Activated CD4-positive, alpha-beta T cell treated with anti-CD3 and anti-CD28 coated beads, Interleukin-10, Interleukin-2, amounts not matched to agents 100 ng/mL and 50 ng/mL, durations not matched to agents 16 hours and 8 hours (primary cell): Measurements from ENCODE around the gene NFATC2.

Source experiments
- DNase-seq: peaks from one replicate; pipeline ENCODE4 v3.0.0-alpha.2; 2020

The NFATC2 gene

GRCh38 chr20:51369503-51369902 lies 173.0 kb downstream of the NFATC2 start:
- DNase-seq, result no peak

- no peak for DNase-seq
Measured at GRCh38 chr20:51368461-51369211, 173.9 kb downstream of the NFATC2 start.

DNA sequence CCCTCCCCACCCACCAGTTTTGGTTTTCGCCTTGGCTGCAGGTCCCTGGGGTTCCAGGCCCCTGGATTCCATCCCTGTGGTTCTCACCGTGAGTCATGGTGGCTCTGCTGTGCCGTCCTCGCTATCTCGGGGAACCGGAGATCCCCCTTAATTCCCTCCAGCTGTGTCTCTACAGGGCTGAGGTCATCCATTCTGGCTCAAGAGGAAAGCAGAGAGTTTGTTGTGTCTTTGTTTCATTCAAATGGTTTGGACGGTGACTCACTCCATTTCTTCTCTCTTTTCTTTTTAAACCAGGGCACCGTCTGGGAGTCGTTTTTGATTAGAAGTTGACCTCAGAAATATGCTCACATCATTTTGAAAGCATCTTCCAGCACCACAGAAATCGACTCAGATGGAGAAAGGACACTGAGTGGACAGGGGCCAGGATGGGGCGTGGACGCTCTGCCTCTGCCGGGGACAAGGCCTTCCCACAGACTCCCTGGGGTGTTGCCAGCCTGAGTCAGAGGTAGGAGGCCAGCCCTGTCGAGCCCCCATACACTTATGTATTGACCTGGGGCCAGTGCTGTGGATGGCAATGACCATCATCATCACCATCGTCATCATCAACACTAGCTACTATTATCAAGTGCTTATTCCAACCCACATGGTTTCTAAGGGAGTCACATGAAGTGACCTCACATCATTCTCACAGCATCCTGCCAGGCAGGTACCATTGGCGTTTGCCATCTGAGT lies 176.2 kb downstream of the NFATC2 start:
- no peak for DNase-seq

GRCh38 chr20:51365670-51366069 lies 176.8 kb downstream of the NFATC2 start:
- DNase-seq, result no peak

GRCh38 chr20:51363813-51364212 lies 178.7 kb downstream of the NFATC2 start:
- no peak for DNase-seq

DNA sequence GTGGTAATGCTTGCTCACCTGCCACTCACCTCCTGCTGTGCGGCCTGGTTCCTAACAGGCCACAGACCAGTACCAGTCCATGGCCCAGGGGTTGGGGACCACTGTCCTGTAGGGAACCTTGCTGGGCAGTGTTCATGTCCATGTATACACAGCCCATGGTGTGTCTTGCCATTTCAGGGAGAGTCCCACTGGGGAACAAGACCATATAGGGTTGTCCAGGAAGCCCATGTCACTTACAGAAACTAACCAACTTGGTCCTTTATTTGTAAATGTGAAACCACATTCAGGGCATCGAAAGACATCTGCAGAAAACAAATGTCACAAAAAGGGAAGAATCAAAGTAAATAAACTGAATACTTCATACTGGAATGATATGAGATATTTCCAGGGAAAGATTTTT lies 179.1 kb downstream of the NFATC2 start:
- DNase-seq, result peak; percentile 35

- DNase-seq, result no peak
Measured at GRCh38 chr20:51362254-51362653, 180.3 kb downstream of the NFATC2 start.

GRCh38 chr20:51361258-51361657 lies 181.3 kb downstream of the NFATC2 start:
- no peak for DNase-seq

- DNase-seq, result no peak
Measured at GRCh38 chr20:51360451-51361201, 181.9 kb downstream of the NFATC2 start.

GRCh38 chr20:51359947-51360346 lies 182.6 kb downstream of the NFATC2 start:
- DNase-seq, result no peak

DNA sequence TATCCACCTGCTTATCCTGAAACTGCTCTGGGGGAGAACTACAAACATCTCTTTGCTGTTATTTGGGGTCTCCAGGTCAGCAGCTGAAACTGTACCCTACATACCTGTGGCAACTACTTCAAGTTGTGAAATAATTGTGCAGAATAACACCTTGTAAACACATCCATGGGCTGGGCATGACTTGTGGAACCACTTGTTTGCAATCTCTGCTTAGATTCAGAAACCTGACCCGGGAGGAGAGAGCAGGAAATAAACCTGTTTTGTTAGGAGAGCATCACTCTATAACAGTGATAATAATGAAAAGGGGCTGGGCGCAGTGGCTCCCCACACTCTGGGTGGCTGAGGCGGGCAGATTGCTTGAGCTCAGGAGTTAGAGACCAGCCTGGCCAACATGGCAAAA lies 183.1 kb downstream of the NFATC2 start:
- DNase-seq, result no peak

DNA sequence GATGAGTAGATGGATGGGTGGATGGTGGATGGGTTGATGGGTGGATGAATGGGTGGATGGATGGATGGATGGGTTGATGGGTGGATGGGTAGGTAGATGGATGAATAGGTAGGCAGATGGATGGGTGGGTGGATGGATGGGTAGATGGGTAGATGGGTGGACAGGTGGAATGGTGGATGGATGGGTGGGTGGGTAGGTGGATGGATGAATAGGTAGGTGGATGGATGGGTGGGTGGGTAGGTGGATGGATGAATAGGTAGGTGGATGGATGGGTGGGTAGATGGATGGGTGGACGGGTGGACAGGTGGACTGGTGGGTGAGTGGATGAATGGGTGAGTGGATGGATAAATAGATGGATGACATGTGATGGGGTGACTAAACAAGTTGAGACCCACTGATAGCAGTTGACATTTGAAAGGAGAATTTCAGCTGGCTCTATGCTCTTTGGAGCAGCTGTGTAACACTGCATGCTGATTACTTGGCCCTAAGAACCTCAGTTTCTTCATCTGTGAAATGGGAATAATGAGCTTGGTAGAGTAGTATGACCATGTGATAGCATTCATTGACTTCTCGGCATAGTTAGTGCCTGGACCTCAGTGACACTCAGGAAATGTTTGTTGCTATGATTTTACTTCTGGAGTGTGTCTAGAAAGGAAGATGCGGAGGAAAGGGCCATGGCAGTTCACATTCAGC lies 184.3 kb downstream of the NFATC2 start:
- no peak for DNase-seq

DNA sequence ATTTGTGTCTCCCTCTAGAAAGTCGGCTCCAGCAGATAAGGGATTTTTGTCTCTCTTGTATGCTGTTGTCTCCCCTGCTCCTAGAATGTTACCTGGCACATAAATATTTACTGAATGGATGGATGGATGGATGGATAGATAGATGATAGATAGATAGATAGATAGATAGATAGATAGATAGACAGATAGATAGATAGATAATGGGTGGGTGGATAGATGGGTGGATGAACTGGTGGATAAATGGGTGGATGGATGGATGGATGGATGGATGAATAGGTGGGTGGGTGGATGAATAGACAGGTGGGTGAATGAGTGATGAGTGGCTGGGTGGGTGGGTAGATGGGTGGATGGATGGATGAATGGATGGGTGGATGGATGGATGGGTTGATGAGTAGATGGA lies 185.0 kb downstream of the NFATC2 start:
- DNase-seq, result no peak

DNA sequence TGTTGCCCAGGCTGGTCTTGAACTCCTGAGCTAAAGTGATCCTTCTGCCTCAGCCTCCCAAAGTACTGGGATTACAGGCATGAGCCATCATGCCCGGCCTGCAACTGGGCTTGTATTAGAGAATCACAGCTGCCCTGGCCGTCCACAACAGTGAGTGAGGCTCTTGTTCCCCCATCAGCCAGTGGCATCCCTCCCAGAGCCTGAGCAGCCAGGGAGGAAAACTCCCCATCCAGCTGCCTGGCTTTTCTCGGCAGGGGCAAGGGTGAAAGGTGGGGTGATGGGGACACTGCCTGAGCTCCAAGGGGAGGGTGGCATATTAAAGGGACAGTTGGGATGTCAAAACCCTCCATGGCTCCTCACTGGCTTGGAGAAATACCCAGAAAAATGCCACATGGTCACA lies 185.6 kb downstream of the NFATC2 start:
- no peak for DNase-seq

DNA sequence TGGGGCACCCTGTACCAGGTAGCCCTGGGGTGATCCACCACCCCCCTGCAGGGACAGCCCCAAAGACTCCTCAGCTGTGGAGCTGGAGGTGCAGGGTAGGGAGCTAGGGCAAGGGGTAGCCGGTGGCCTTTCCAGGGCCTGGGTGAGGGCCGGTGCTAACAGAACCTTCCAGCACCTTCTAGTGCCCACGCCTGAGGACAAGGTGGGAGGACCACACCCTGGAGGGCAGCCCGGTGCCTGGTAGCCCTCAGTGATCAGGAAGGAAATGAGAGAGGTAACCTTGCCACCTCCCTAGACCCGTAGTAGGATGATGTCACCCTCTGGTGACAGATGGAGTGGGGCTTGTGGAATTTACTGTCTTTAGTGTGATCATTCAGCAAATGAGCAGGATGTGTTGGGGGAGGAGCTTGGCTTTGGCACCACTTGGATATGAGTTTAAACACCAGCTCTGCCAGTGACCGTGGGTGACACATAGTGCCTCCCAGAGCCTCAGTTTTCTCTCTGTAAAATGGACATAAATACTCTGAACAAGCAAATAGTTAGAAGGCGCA lies 187.7 kb downstream of the NFATC2 start:
- DNase-seq, result peak; percentile 41

DNA sequence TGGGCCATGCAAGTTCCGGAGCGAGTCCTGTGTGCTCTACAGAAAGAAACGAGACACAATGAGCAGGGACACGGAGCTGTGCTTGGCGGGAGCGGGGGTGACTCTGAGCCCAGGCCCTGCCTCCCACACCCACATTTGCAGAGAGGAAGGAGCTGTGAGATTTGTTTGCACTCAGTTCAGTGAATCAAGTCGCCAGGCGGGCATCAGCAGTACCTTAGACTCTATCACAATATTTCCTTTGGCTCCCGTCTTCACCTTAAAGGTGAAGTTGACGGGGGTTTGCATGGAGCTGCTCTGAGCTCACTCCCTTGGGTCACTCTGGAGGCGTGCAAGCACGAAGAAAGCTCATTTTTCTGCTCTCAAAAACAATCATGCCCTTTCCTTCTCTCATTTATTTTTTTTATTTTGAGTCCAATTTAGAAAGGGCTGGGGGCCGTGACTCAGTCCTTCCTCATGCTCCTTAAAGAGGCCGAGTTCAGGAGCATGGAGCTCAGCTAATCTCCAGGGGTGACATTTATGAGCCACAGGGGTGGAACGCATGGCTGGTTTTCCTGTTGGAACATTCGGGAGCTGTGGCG lies 188.2 kb downstream of the NFATC2 start:
- no peak for DNase-seq

DNA sequence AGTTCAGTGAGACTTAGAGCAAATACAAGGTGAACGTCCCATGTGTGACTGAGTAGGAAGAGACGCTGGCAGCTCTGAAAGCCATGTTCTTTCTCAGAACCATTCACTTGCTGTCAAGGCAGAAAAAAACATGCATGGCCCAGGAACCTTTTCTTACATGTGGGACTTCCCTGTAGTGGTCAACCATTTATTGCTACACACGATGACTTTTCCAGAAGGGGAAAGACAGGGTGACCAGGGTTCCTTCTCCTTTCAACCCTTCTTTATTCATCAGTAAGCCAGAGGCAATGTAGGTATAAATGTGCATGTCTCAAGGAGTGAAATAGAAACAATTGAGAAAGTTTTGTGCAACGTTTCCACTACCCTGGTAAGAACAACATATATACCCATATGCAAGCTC lies 189.0 kb downstream of the NFATC2 start:
- no peak for DNase-seq

DNA sequence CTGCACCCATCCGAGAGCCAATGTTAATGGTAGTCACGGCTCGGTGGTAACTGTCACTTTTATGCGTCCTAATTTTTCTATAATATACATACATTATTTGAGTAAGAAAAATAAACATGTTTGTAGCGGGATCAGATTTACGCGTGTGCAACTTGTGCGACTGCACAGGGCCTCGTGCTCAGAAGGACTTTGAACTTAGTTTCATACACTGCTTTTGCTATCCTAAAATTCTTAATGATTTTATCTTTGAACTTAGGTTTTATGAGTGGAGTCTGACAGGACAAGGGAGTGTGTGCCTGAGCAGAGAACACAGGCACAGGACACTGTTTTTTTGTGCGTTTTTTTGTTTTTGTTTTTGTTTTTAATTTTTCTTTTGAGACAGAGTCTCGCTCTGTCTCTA lies 189.7 kb downstream of the NFATC2 start:
- no peak for DNase-seq

GRCh38 chr20:51350941-51351631 lies 191.4 kb downstream of the NFATC2 start:
- no peak for DNase-seq

DNA sequence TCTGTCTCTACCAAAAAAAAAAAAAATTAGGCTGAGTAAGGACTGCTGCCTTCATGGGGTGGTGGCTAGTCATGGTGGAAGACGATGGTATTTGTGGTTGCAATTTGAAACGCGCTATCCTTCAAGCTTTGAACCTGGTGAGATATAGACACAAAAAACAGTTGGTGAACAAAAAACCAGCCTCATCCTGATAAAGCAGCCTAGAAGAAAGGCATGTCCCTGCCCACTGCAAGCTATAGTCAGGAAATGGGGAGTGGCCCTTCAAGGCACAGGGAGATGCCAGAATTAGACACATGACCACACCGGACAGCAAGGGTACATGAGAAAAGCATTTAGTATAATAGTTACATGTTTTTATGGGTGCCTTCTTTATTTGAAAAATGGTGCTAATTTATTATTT lies 193.6 kb downstream of the NFATC2 start:
- DNase-seq, result no peak

DNA sequence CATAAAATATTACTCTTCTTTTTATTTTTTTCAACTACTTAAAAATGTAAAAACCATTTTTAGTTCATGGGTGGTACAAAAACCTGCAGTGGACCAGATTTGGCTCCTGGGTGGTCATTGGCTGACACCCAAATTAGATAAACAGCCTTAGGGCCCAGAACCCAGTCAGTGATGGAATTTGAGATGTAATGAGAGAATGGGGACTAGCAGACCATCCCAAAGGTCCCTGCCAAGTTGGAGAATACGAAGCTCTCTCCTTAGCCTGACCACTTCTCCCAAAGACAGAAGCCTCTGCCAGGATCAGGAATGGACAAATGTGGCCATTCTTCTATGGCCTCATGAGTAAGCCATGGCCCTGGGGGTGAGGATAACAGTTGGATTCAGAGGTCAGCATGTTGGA lies 194.7 kb downstream of the NFATC2 start:
- DNase-seq, result no peak
